Right lobe of liver (tissue), 6 donors: ENCODE measurements around the gene PLEKHG3. TPM values are rescaled to one million over a fixed set of nuclear protein-coding genes. Genes with fewer than 3 reads are reported as not detected.

Experiments
- ATAC-seq, 4 donors: fragments of 200-7000 bp; cut with Tn5 transposase; one replicate each; pipeline ENCODE4 v1.9.1; 2020; ENCODE audit warnings: mild to moderate bottlenecking in 4 of 4, moderate library complexity in 4 of 4
- DNase-seq, 3 donors: peaks; one replicate each; pipeline ENCODE4 v3.0.0-alpha.2; 2020
- H3K27ac ChIP-seq, 3 donors: fragments of 200-600 bp; one replicate each; pipeline ENCODE4 v1.8.0; 2022
- H3K27me3 ChIP-seq, 2 donors: fragments of 200-600 bp; one replicate each; pipeline ENCODE4 v1.8.0; 2022
- H3K36me3 ChIP-seq, 4 donors: fragments of 200-600 bp; sonication (generic) in 1 of 4; one replicate each; pipeline versions ENCODE4 v1.5.1 to v1.8.0; 2017 to 2022; ENCODE audit warnings: control low read depth in 1 of 4
- H3K4me1 ChIP-seq, 4 donors: fragments of 200-600 bp; sonication (generic) in 1 of 4; one replicate each; pipeline versions ENCODE4 v1.5.1 to v1.8.0; 2017 to 2022; ENCODE audit warnings: control low read depth in 1 of 4
- H3K4me3 ChIP-seq, 3 donors: fragments of 200-600 bp; one replicate each; pipeline ENCODE4 v1.8.0; 2022
- H3K9me3 ChIP-seq, 4 donors: fragments of 200-600 bp; sonication (generic) in 1 of 4; one replicate each; pipeline versions ENCODE4 v1.5.1 to v1.8.0; 2017 to 2022; ENCODE audit warnings: control low read depth in 1 of 4
- CTCF ChIP-seq, 4 donors: fragments of 200-600 bp in 3 of 4; fragments of 450-650 bp in 1 of 4; IDR thresholded peaks; one replicate each; pipeline versions ENCODE4 v1.5.1 to v1.8.0; 2016 to 2022; ENCODE audit warnings: antibody characterized with exemption in 4 of 4, mild to moderate bottlenecking in 2 of 4
- POLR2A ChIP-seq: fragments of 450-650 bp; IDR thresholded peaks from one replicate; pipeline ENCODE4 v1.6.1; 2017; ENCODE audit warnings: antibody characterized with exemption, mild to moderate bottlenecking
- WGBS: methylation state at CpG from one replicate; pipeline ENCODE4 v1.1.6; 2018; ENCODE audit warnings: low coverage, low lambda C conversion rate; ENCODE audit not compliant: insufficient coverage; ENCODE audit errors: missing lambda C conversion rate; 5-methylcytosine and 5-hydroxymethylcytosine counted together
- intact Hi-C, 2 donors: fragments of 100-400 bp; cut with DNase I; formaldehyde crosslinking; loops; one replicate each; pipeline versions ENCODE4 v1.11.2 to v1.14.1; 2022
- total RNA-seq, 6 experiments: library from RNA; depleted of rRNA in 2 of 6; stranded (reverse); fragments of >200 nt in 2 of 6; fragmentation: NEBNext Ultra II Directional in 3 of 6; extraction: Animal tissue kit (Norgen Biotek cat#: 25700) in 3 of 6; gene quantifications; one replicate each; pipeline versions ENCODE4 v1.1.0 to v1.2.4, GENCODE V29; 2016 to 2023
- donor health status: DM: no; HTN: yes; CAD: no.
- donor health status: DM: no; HTN: no; CAD: no.
- donor health status: DM: no; HTN: no; CAD: no.
- donor health status: DM: no; HTN: yes; CAD: no.
- donor health status: DM: no; HTN: yes; CAD: no.

The PLEKHG3 gene
- total RNA-seq, 6 experiments from 2014 or later, result 25.4 to 49.1 (median 28.0) TPM

DNA sequence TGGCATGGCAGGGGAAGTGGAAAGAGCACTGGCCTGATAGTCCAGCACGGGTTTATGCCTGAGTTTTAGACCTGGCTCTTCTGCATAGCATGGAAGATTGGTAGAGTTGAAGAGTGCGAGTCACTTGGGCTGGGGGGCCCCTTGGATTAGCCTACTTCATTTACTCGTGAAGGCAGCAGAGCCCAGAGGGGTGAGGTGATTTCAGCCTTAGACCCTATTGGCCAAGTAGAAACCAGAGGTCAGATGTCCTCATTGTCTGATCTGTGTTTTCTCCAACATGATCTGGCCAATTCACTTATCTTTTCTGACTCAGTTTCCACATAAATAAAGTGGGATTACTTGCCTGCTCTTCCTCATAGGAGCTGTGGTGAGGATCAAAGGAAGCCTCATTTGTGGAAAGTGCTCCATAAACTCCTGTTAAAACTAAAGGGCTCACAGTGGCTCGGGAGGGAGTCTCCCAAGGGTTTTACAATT is 1.9 kb downstream of the PLEKHG3 start:
- ATAC-seq, result no peak
- intact Hi-C loops, result no loop called here
- WGBS, result 18% methylated on average over 4 of the region's 4 CpGs

GRCh38 chr14:64706593-64707193 is 2.5 kb downstream of the PLEKHG3 start:
- peak overlapping the region; percentile 73 to 90 (median 79) for H3K4me3 ChIP-seq
- H3K27ac ChIP-seq, result peak overlapping the region; percentile 70 to 88 (median 85)
- H3K9me3 ChIP-seq, result no peaks in the 10 kb centered on the region
- WGBS, result 21% methylated on average over 5 of the region's 14 CpGs
- ATAC-seq, result peak; percentile 61 to 71 (median 67)
- no peaks in the 10 kb centered on the region for H3K27me3 ChIP-seq
- H3K36me3 ChIP-seq, result no peaks in the 10 kb centered on the region
- intact Hi-C loops, result no loop called here
- TF ChIP-seq CTCF (IDR thresholded peaks at IDR 0.05), result no peak
- no peak for TF ChIP-seq POLR2A
- peak; percentile 79 to 89 (median 89) for DNase-seq
- H3K4me1 ChIP-seq, result peaks cover 0 to 65% (median 34%) of the 10 kb centered on the region in 4 donors

More for the DNA sequence above, 1.9 kb downstream of the PLEKHG3 start:
- Histone ChIP-seq H3K36me3 (no peaks in the 10 kb centered on the region), H3K4me3 (peak overlapping the region; percentile 73 to 90 (median 79)), H3K9me3 (no peaks in the 10 kb centered on the region), H3K27ac (peak overlapping the region; percentile 70 to 88 (median 85)), H3K27me3 (no peaks in the 10 kb centered on the region), H3K4me1 (peaks cover 0 to 60% (median 31%) of the 10 kb centered on the region in 4 donors)
- DNase-seq, result no peak
- TF ChIP-seq POLR2A (no peak), CTCF (IDR thresholded peaks at IDR 0.05) (no peak)

DNA sequence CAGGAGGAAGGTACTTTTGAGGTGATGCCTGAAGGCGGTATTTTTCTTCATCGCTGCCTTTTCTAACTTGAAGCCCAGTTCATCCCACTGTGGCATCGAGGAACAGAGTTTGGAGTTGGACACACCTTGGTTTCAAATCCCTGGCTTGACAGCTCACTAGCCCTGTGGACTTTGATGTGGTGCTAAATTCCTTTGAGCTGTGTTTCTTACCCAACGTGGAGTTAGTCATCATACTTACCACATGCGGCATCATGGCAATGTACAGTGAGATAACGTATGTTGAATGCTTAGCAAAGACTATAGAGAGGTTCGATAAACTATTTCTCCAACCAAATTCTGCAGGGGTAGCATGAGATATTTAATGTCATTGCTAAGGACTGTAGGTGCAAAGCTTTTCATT is 3.4 kb downstream of the PLEKHG3 start:
- peak in 1 of 3 donors; percentile 63 for DNase-seq

More for the DNA sequence above, 3.4 kb downstream of the PLEKHG3 start:
- no peaks in the 10 kb centered on the region for H3K27me3 ChIP-seq
- H3K36me3 ChIP-seq, result no peaks in the 10 kb centered on the region
- WGBS, result 30% methylated on average over 7 of the region's 7 CpGs
- H3K4me3 ChIP-seq, result peak overlapping the region in 1 of 3 donors; percentile 90
- no peak for TF ChIP-seq CTCF (IDR thresholded peaks at IDR 0.05)
- no peak for TF ChIP-seq POLR2A
- intact Hi-C loops, result no loop called here
- ATAC-seq, result peak in 3 of 4 donors; percentile 8 to 31 (median 21)
- H3K27ac ChIP-seq, result peak overlapping the region; percentile 70 to 88 (median 85)
- H3K9me3 ChIP-seq, result no peaks in the 10 kb centered on the region
- peaks cover 0 to 67% (median 35%) of the 10 kb centered on the region in 4 donors for H3K4me1 ChIP-seq
